AG09319 (cell line): ENCODE data around the gene GYPE.
"Not testable (repeated sequence)": the region's sequence is repeated elsewhere in the genome, so short reads cannot be mapped to it uniquely, and the experiment has no call there.

Experiments
- DNase-seq: peaks from one replicate; pipeline ENCODE4 v3.0.0-alpha.2; 2010; ENCODE audit warnings: low read depth; ENCODE audit errors: extremely low read depth

GYPE gene

DNA sequence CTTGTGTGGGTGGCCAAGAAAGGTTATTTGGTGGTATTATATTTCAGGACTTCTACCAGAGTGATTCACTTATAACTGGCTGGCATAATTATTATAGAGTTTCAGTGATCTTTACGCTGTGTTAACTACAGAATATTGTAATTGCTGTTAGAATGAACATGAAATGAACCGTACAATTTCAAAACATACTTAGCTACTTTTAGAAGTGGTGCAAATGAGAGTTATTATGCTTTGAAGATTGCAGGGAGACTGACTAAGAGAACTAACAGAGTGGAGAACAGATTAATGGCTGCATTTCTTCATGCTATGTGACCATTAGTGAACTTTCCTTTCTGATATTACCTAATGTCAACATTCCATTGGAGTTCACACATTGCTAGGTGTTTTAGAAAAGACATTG lies 71.7 kb downstream of the GYPE start:
- DNase-seq: not testable (repeated sequence)

DNA sequence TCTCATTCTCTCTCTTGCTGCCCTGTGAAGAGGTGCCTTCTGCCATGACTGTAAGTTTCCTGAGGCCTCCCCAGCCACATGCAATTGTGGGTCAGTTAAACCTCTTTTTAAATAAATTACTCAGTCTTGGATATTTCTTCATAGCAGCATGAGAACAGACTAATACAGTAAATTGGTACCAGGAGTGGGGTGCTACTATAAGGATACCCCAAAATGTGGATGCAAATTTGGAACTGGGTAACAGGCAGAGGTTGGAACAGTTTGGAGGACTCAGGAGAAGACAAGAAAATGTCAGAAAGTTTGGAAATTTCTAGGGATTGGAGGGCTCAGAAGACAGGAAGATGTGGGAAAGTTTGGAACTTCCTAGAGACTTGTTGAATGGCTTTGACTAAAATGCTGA lies 74.8 kb downstream of the GYPE start:
- not testable (repeated sequence) for DNase-seq

DNA sequence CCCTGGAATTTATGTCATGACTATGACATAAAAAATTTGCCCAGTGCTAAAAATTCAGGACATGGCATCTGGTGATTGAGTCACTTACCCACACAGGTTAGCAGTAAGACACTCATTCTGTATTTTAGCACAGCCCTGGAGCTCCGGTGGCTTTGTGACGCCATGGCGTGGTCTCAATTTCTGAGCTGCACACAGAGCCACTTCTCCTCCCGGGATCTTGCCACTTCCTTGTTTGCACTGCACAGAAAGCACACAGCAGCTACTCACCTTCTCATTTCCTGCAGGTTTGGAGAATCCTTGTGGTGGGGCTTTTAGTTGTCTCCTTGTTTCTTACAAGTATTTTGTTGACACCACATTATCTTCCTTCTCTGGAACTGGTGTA lies 76.1 kb downstream of the GYPE start:
- DNase-seq: not testable (repeated sequence)
